Bronchial epithelial cell (primary cell): ENCODE data around the gene PPP4R1. TPM values are rescaled to one million over a fixed set of nuclear protein-coding genes. Genes with fewer than 3 reads are reported as not detected.

ENCODE experiments used
- DNase-seq: peaks from one replicate; pipeline ENCODE4 v3.0.0-alpha.2; 2010; ENCODE audit warnings: low read depth
- FAIRE-seq: peaks from 2 replicates; lab custom pipeline; 2011; peaks lifted over from hg19 to GRCh38; lab: Jason Lieb, UNC
- H3K27me3 ChIP-seq: 2 replicates; pipeline ENCODE4 v1.5.1; 2011; ENCODE audit warnings: low read length; ENCODE audit not compliant: control insufficient read depth, insufficient read depth
- H3K36me3 ChIP-seq: 2 replicates; pipeline ENCODE4 v1.5.1; 2011; ENCODE audit warnings: low read length; ENCODE audit not compliant: control insufficient read depth, insufficient read depth
- H3K4me3 ChIP-seq: 2 replicates; pipeline ENCODE4 v1.5.1; 2011; ENCODE audit warnings: mild to moderate bottlenecking, low read depth, low read length, control low read depth
- total RNA-seq: library from RNA; depleted of rRNA; stranded (reverse); fragments of >200 nt; gene quantifications from 2 replicates; pipeline ENCODE4 v1.2.1, GENCODE V29; 2014
- TF ChIP-seq, protein P1 (sequence below): IDR thresholded peaks from 2 replicates; pipeline ENCODE4 v1.5.1; 2011; ENCODE audit warnings: mild to moderate bottlenecking, moderate library complexity, low read length, control low read depth, inconsistent platforms; ENCODE audit not compliant: insufficient read depth, severe bottlenecking

Gene PPP4R1
- total RNA-seq, 1 donor from 2014 or later: 187 TPM

GRCh38 chr18:9581667-9582066 lies 32.7 kb downstream of the PPP4R1 start:
- no peaks in the 10 kb centered on the region for H3K27me3 ChIP-seq
- TF ChIP-seq, protein P1, sequence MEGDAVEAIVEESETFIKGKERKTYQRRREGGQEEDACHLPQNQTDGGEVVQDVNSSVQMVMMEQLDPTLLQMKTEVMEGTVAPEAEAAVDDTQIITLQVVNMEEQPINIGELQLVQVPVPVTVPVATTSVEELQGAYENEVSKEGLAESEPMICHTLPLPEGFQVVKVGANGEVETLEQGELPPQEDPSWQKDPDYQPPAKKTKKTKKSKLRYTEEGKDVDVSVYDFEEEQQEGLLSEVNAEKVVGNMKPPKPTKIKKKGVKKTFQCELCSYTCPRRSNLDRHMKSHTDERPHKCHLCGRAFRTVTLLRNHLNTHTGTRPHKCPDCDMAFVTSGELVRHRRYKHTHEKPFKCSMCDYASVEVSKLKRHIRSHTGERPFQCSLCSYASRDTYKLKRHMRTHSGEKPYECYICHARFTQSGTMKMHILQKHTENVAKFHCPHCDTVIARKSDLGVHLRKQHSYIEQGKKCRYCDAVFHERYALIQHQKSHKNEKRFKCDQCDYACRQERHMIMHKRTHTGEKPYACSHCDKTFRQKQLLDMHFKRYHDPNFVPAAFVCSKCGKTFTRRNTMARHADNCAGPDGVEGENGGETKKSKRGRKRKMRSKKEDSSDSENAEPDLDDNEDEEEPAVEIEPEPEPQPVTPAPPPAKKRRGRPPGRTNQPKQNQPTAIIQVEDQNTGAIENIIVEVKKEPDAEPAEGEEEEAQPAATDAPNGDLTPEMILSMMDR: no peak
- no peak for FAIRE-seq
- H3K4me3 ChIP-seq: no peak overlapping the region
- DNase-seq: no peak
- H3K36me3 ChIP-seq: peaks cover 15% of the 10 kb centered on the region

DNA sequence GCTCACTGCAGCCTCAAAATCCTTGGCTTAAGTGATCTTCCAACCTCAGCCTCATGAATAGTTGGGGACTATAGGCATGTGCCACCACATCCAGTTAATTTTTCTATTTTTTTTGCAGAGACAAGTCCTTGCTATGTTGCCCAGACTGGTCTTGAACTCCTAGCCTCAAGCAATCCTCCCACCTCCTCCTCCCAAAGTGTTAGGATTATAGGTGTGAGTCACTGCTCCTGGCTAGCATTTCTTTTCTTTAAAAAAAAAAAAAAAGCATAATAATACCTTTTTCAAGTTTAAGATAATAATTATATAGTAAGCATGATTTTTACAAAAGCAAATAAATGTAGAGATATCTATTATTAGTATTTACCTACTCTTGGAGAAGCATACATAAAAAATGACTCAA lies 36.1 kb downstream of the PPP4R1 start:
- TF ChIP-seq, protein P1: no peak
- Histone ChIP-seq H3K36me3 (peaks cover 18% of the 10 kb centered on the region), H3K4me3 (no peak overlapping the region), H3K27me3 (no peaks in the 10 kb centered on the region)
- DNase-seq (peak; percentile 50), FAIRE-seq (no peak)

GRCh38 chr18:9577361-9577760 lies 37.0 kb downstream of the PPP4R1 start:
- peaks cover 16% of the 10 kb centered on the region for H3K36me3 ChIP-seq
- TF ChIP-seq, protein P1: no peak
- FAIRE-seq (no peak), DNase-seq (no peak)
- H3K4me3 ChIP-seq: no peak overlapping the region
- H3K27me3 ChIP-seq: no peaks in the 10 kb centered on the region

- Histone ChIP-seq H3K27me3 (no peaks in the 10 kb centered on the region), H3K36me3 (peaks cover 16% of the 10 kb centered on the region), H3K4me3 (no peak overlapping the region)
- FAIRE-seq (no peak), DNase-seq (peak; percentile 95)
- TF ChIP-seq, protein P1: peak; percentile 74
Observed at GRCh38 chr18:9575558-9575957, 38.8 kb downstream of the PPP4R1 start.

- DNase-seq: no peak
- TF ChIP-seq, protein P1: no peak
- no peak for FAIRE-seq
- H3K4me3 ChIP-seq: no peak overlapping the region
- no peaks in the 10 kb centered on the region for H3K27me3 ChIP-seq
- H3K36me3 ChIP-seq: peaks cover 20% of the 10 kb centered on the region
Observed at GRCh38 chr18:9574473-9575115, 39.8 kb downstream of the PPP4R1 start.

GRCh38 chr18:9571546-9571945 lies 42.8 kb downstream of the PPP4R1 start:
- Histone ChIP-seq H3K27me3 (no peaks in the 10 kb centered on the region), H3K4me3 (no peak overlapping the region), H3K36me3 (peaks cover 24% of the 10 kb centered on the region)
- DNase-seq (no peak), FAIRE-seq (no peak)
- TF ChIP-seq, protein P1: no peak
